ENCODE measurements around the gene PCDHGA10. TPM values are rescaled to one million over a fixed set of nuclear protein-coding genes. Genes with fewer than 3 reads are reported as not detected.

PCDHGA10 gene
- total RNA-seq, 1 donor, result 23.2 TPM

DNA sequence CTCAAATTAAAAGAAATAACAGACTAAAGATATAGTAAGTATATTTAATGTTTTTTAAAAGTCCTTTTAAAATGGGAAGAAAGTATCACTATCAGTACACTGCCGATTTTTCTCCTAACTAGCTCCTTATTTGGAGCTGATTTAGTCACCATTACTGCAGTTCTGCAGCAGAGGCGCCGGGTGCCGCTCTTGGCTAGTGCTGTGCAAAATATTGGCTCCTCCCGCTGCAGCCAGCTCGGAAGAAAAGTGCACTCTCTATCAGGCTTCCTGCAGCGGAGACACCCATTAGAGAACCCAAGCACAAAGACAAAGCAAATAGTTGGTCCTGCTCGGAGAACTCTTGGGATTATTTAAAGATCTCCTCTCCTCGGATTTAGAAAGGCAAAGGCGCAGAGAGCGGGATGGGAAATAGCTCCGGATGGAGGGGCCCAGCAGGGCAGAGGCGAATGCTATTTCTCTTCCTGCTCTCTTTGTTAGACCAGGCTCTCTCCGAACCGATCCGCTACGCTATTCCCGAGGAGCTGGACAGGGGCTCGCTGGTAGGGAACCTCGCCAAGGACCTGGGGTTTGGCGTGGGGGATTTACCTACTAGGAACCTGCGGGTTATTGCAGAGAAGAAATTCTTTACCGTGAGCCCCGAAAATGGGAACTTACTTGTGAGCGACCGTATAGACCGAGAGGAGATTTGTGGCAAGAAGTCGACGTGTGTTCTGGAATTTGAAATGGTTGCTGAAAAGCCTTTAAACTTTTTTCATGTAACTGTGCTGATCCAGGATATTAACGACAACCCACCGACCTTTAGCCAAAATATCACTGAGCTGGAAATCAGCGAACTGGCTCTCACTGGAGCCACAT is 42.6 kb upstream of the PCDHGA10 start, which contains the start of gene PCDHGB3:
TSS of gene PCDHGB3 (plus strand) at position 249 of the 855 bp plus-strand sequence. CDS start at position 402, 153 bp downstream.
- no peaks in the 10 kb centered on the region for H3K36me3 ChIP-seq (ENCODE audit: insufficient read depth, low read length)
- H3K4me2 ChIP-seq (ENCODE audit: insufficient read depth, low read length), result peak within 1 kb of the TSS; percentile 78
- no peaks in the 10 kb centered on the region for H3K4me1 ChIP-seq (ENCODE audit: insufficient read depth, low read length)
- H4K20me1 ChIP-seq (ENCODE audit: insufficient read depth, low read length), result no peaks in the 10 kb centered on the region
- TF ChIP-seq CTCF (IDR thresholded peaks at IDR 0.05; ENCODE audit: extremely low read depth, low read depth, low read length), result peak; percentile 60
- no peak within 1 kb of the TSS for H3K27ac ChIP-seq (ENCODE audit: low read depth, low read length)
- peaks cover 41% of the 10 kb centered on the region for H3K27me3 ChIP-seq (ENCODE audit: insufficient read depth, low read length)
- peak; percentile 87 for DNase-seq (ENCODE audit: insufficient read length, low spot score, missing footprints)
- H3K9me3 ChIP-seq (ENCODE audit: low read depth, low read length), result peaks cover 17% of the 10 kb centered on the region
- peak within 1 kb of the TSS; percentile 70 for H2AFZ ChIP-seq (ENCODE audit: low read length)
- H3K79me2 ChIP-seq (ENCODE audit: insufficient read depth, low read length), result no peaks in the 10 kb centered on the region
- peak within 1 kb of the TSS; percentile 67 for H3K4me3 ChIP-seq (ENCODE audit: insufficient read depth, low read length)

DNA sequence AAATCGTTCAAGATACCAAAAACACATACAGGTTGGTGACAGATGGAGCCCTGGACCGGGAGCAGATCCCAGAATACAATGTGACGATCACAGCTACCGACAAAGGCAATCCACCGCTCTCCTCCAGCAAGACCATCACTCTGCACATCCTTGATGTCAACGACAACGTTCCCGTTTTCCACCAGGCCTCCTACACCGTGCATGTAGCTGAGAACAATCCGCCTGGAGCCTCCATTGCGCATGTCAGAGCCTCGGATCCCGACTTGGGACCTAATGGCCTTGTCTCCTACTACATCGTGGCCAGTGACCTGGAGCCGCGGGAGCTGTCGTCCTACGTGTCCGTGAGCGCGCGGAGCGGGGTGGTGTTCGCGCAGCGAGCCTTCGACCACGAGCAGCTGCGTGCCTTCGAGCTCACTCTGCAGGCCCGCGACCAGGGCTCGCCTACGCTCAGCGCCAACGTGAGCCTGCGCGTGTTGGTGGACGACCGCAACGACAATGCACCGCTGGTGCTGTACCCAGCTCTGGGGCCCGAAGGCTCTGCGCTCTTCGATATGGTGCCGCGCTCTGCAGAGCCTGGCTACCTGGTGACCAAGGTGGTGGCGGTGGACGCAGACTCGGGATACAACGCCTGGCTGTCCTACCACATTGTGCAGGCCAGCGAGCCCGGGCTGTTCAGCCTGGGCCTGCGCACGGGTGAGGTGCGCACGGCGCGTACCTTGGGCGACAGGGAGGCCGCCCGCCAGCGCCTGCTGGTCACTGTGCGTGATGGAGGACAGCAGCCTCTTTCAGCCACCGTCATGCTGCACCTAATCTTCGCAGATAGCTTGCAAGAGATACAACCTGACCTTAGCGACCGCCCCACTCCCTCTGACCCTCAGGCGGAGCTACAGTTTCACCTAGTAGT is 41.0 kb upstream of the PCDHGA10 start:
- H3K9me3 ChIP-seq (ENCODE audit: low read depth, low read length), result peaks cover 8% of the 10 kb centered on the region
- no peaks in the 10 kb centered on the region for H4K20me1 ChIP-seq (ENCODE audit: insufficient read depth, low read length)
- no peak for DNase-seq (ENCODE audit: insufficient read length, low spot score, missing footprints)
- no peaks in the 10 kb centered on the region for H3K79me2 ChIP-seq (ENCODE audit: insufficient read depth, low read length)
- no peak overlapping the region for H3K27ac ChIP-seq (ENCODE audit: low read depth, low read length)
- no peaks in the 10 kb centered on the region for H3K4me1 ChIP-seq (ENCODE audit: insufficient read depth, low read length)
- no peaks in the 10 kb centered on the region for H3K36me3 ChIP-seq (ENCODE audit: insufficient read depth, low read length)
- no peak overlapping the region for H2AFZ ChIP-seq (ENCODE audit: low read length)
- no peak overlapping the region for H3K4me2 ChIP-seq (ENCODE audit: insufficient read depth, low read length)
- H3K27me3 ChIP-seq (ENCODE audit: insufficient read depth, low read length), result peaks cover 25% of the 10 kb centered on the region
- no peak for TF ChIP-seq CTCF (IDR thresholded peaks at IDR 0.05; ENCODE audit: extremely low read depth, low read depth, low read length)
- H3K4me3 ChIP-seq (ENCODE audit: insufficient read depth, low read length), result no peak overlapping the region

GRCh38 chr5:141373673-141374317 is 39.0 kb upstream of the PCDHGA10 start, which contains the start of gene PCDHGA6:
Gene PCDHGA6, plus strand, starts transcription at chr5:141373891. Its CDS starts 193 bp downstream, at chr5:141374084.
- Histone ChIP-seq H3K27me3 (ENCODE audit: insufficient read depth, low read length) (peaks cover 16% of the 10 kb centered on the region), H3K9me3 (ENCODE audit: low read depth, low read length) (peaks cover 8% of the 10 kb centered on the region), H3K79me2 (ENCODE audit: insufficient read depth, low read length) (no peaks in the 10 kb centered on the region), H3K36me3 (ENCODE audit: insufficient read depth, low read length) (no peaks in the 10 kb centered on the region), H4K20me1 (ENCODE audit: insufficient read depth, low read length) (no peaks in the 10 kb centered on the region), H3K4me3 (ENCODE audit: insufficient read depth, low read length) (peak within 1 kb of the TSS; percentile 68), H2AFZ (ENCODE audit: low read length) (peak within 1 kb of the TSS; percentile 55), H3K27ac (ENCODE audit: low read depth, low read length) (no peak within 1 kb of the TSS), H3K4me1 (ENCODE audit: insufficient read depth, low read length) (no peaks in the 10 kb centered on the region), H3K4me2 (ENCODE audit: insufficient read depth, low read length) (peak within 1 kb of the TSS; percentile 21)
- TF ChIP-seq CTCF (IDR thresholded peaks at IDR 0.05; ENCODE audit: extremely low read depth, low read depth, low read length), result peak; percentile 61
- DNase-seq (ENCODE audit: insufficient read length, low spot score, missing footprints), result peak; percentile 84
